ENCODE measurements around the gene MAN1A2. TPM values are rescaled to one million over a fixed set of nuclear protein-coding genes. Genes with fewer than 3 reads are reported as not detected.

MAN1A2 gene
- total RNA-seq, 1 experiment from 2014 or later, result 38.1 TPM

DNA sequence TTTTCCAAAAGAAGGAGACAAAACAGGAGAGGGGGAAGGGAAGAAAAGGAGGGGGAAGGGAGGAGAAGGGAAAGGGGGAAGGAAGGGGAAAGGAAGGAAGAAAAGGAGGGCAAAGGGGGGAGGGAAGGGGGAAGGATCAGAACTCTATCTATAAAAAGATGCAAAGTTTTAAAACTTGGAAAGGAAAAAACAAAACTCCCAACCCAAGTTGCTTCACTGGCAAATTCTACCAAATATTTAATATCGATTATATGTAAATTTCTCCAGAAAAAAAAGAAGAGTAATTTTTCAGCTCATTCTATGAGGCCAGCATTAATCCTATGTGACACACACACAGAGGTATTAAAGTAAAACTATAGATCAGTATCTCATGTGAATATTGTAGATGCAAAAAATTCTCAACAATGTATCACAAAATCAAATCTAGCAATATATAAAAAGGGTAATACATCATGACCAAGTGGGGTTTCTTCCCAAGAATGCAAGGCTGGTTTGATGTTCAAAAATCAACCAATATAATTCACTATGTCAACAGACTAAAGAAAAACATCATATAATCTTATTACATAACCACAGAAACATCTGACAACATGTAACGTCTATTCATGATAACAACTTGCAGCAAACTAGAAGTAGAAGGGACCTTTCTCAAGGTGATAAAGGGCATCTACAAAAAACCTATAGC lies 57.9 kb downstream of the MAN1A2 start:
- CTCF ChIA-PET, result no interaction called here
- ATAC-seq (no peak), DNase-seq (ENCODE audit: low read depth, low spot score) (no peak)
- POLR2A ChIA-PET, result no interaction called here
- Histone ChIP-seq H3K4me1 (ENCODE audit: control insufficient read depth in 1 of 2, insufficient read depth in 2 of 2, low read length in 2 of 2) (no peaks in the 10 kb centered on the region), H3K9ac (ENCODE audit: low read length) (no peak overlapping the region), H3K4me3 (replicated peaks in 1 of 2; ENCODE audit: low read depth in 1 of 2, low read length in 2 of 2) (no peak overlapping the region), H3K4me2 (ENCODE audit: low read length) (no peak overlapping the region), H3K27me3 (ENCODE audit: insufficient read depth, low read length) (no peaks in the 10 kb centered on the region), H3K9me3 (ENCODE audit: control insufficient read depth in 1 of 2, insufficient read depth in 1 of 2, low read depth in 1 of 2, low read length in 2 of 2) (peaks cover 0 to 8% of the 10 kb centered on the region in 2 experiments; a peak in 3 of 4 replicates), H3K36me3 (ENCODE audit: control insufficient read depth in 1 of 2, insufficient read depth in 2 of 2, low read length in 2 of 2) (no peaks in the 10 kb centered on the region), H4K20me1 (ENCODE audit: insufficient read depth) (no peaks in the 10 kb centered on the region), H3K27ac (ENCODE audit: low read depth, low read length) (no peak overlapping the region), H2AFZ (ENCODE audit: low read depth, low read length, poor library complexity, severe bottlenecking) (no peak overlapping the region), H3K9me2 (ENCODE audit: insufficient read depth) (no peaks in the 10 kb centered on the region), H3K79me2 (ENCODE audit: insufficient read depth, low read length) (no peaks in the 10 kb centered on the region; the same call in 1 of the 2 replicates)
- RAD21 ChIA-PET (ENCODE audit: low non-redundant PET in 1 of 2, low total read pairs in 2 of 2, uncharacterized antibody in 2 of 2, unreplicated experiment in 2 of 2), result no interaction called here
- TF ChIP-seq POLR2AphosphoS5 (IDR thresholded peaks at IDR 0.05; ENCODE audit: low read depth, low read length), result no peak
- TF ChIP-seq JUND (IDR thresholded peaks at IDR 0.05), result no peak
- TF ChIP-seq POLR2A (IDR thresholded peaks at IDR 0.05; ENCODE audit: borderline replicate concordance, extremely low read depth, insufficient read depth, insufficient read length), result no peak
- no peak for TF ChIP-seq ZNF274 (IDR thresholded peaks at IDR 0.05; ENCODE audit: low read depth, low read length)
- TF ChIP-seq, protein P1, sequence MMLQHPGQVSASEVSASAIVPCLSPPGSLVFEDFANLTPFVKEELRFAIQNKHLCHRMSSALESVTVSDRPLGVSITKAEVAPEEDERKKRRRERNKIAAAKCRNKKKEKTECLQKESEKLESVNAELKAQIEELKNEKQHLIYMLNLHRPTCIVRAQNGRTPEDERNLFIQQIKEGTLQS (IDR thresholded peaks at IDR 0.05), result no peak
- no peak for TF ChIP-seq SP1 (IDR thresholded peaks at IDR 0.05; ENCODE audit: low read depth)
- TF ChIP-seq, protein P2, sequence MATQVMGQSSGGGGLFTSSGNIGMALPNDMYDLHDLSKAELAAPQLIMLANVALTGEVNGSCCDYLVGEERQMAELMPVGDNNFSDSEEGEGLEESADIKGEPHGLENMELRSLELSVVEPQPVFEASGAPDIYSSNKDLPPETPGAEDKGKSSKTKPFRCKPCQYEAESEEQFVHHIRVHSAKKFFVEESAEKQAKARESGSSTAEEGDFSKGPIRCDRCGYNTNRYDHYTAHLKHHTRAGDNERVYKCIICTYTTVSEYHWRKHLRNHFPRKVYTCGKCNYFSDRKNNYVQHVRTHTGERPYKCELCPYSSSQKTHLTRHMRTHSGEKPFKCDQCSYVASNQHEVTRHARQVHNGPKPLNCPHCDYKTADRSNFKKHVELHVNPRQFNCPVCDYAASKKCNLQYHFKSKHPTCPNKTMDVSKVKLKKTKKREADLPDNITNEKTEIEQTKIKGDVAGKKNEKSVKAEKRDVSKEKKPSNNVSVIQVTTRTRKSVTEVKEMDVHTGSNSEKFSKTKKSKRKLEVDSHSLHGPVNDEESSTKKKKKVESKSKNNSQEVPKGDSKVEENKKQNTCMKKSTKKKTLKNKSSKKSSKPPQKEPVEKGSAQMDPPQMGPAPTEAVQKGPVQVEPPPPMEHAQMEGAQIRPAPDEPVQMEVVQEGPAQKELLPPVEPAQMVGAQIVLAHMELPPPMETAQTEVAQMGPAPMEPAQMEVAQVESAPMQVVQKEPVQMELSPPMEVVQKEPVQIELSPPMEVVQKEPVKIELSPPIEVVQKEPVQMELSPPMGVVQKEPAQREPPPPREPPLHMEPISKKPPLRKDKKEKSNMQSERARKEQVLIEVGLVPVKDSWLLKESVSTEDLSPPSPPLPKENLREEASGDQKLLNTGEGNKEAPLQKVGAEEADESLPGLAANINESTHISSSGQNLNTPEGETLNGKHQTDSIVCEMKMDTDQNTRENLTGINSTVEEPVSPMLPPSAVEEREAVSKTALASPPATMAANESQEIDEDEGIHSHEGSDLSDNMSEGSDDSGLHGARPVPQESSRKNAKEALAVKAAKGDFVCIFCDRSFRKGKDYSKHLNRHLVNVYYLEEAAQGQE (IDR thresholded peaks at IDR 0.05; ENCODE audit: low read depth), result no peak
- TF ChIP-seq, protein P3, sequence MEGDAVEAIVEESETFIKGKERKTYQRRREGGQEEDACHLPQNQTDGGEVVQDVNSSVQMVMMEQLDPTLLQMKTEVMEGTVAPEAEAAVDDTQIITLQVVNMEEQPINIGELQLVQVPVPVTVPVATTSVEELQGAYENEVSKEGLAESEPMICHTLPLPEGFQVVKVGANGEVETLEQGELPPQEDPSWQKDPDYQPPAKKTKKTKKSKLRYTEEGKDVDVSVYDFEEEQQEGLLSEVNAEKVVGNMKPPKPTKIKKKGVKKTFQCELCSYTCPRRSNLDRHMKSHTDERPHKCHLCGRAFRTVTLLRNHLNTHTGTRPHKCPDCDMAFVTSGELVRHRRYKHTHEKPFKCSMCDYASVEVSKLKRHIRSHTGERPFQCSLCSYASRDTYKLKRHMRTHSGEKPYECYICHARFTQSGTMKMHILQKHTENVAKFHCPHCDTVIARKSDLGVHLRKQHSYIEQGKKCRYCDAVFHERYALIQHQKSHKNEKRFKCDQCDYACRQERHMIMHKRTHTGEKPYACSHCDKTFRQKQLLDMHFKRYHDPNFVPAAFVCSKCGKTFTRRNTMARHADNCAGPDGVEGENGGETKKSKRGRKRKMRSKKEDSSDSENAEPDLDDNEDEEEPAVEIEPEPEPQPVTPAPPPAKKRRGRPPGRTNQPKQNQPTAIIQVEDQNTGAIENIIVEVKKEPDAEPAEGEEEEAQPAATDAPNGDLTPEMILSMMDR (IDR thresholded peaks at IDR 0.05 in 2 of 3, conservative IDR thresholded peaks at IDR 0.05 in 1 of 3; ENCODE audit: borderline replicate concordance in 1 of 3, insufficient read depth in 1 of 3, low read depth in 2 of 3, low read length in 2 of 3), result no peak
- no peak for TF ChIP-seq SIN3A (IDR thresholded peaks at IDR 0.05; ENCODE audit: low read depth)
- no peak for TF ChIP-seq CEBPB (IDR thresholded peaks at IDR 0.05; ENCODE audit: low read depth)
- TF ChIP-seq, protein P4, sequence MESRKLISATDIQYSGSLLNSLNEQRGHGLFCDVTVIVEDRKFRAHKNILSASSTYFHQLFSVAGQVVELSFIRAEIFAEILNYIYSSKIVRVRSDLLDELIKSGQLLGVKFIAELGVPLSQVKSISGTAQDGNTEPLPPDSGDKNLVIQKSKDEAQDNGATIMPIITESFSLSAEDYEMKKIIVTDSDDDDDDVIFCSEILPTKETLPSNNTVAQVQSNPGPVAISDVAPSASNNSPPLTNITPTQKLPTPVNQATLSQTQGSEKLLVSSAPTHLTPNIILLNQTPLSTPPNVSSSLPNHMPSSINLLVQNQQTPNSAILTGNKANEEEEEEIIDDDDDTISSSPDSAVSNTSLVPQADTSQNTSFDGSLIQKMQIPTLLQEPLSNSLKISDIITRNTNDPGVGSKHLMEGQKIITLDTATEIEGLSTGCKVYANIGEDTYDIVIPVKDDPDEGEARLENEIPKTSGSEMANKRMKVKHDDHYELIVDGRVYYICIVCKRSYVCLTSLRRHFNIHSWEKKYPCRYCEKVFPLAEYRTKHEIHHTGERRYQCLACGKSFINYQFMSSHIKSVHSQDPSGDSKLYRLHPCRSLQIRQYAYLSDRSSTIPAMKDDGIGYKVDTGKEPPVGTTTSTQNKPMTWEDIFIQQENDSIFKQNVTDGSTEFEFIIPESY (IDR thresholded peaks at IDR 0.05; ENCODE audit: extremely low read depth, insufficient replicate concordance, low read length), result no peak
- no peak for TF ChIP-seq SRF (IDR thresholded peaks at IDR 0.05; ENCODE audit: low read depth)
- TF ChIP-seq YY1 (IDR thresholded peaks at IDR 0.05; ENCODE audit: extremely low read depth, insufficient replicate concordance, low read depth, low read length), result no peak
- TF ChIP-seq, protein P5, sequence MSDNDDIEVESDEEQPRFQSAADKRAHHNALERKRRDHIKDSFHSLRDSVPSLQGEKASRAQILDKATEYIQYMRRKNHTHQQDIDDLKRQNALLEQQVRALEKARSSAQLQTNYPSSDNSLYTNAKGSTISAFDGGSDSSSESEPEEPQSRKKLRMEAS (IDR thresholded peaks at IDR 0.05), result no peak
- no peak for TF ChIP-seq EZH2phosphoT487 (IDR thresholded peaks at IDR 0.05; ENCODE audit: borderline replicate concordance)
- intact Hi-C loops (cut with micrococcal nuclease), result no loop called here
- no TSS peak for BruUV-seq (replicated peaks)

All from HCT116 (cell line).